WTC11 (cell line): ENCODE measurements around the gene SMAD3. TPM values are rescaled to one million over a fixed set of nuclear protein-coding genes. Genes with fewer than 3 reads are reported as not detected.

Experiments used
- ATAC-seq: fragments of 200-7000 bp; cut with Tn5 transposase; 2 replicates; pipeline ENCODE4 v1.10.0; 2021; ENCODE audit warnings: mild to moderate bottlenecking, moderate library complexity
- CTCF ChIA-PET: fragments of 300-600 bp; sonication (Branson Sonifier 250); formaldehyde crosslinking; loops from one replicate; lab custom pipeline; 2021; ENCODE audit warnings: antibody characterized with exemption; lab: Charles Lee
- POLR2A ChIA-PET: fragments of 350-600 bp; sonication (Branson Sonifier 250); formaldehyde crosslinking; loops from one replicate; lab custom pipeline; 2021; ENCODE audit warnings: antibody characterized with exemption; lab: Charles Lee
- DNase-seq: peaks from one replicate; pipeline ENCODE4 v3.0.0; 2021; ENCODE audit warnings: low spot score
- H3K27ac Mint-ChIP-seq: 2 replicates; pipeline ENCODE4 v1.8.0; 2021; ENCODE audit warnings: mixed read lengths
- H3K27me3 Mint-ChIP-seq: 2 replicates; pipeline ENCODE4 v1.8.0; 2021; ENCODE audit warnings: low read depth, mild to moderate bottlenecking, moderate library complexity, mixed read lengths
- H3K36me3 Mint-ChIP-seq: 2 replicates; pipeline ENCODE4 v1.8.0; 2021; ENCODE audit warnings: mixed read lengths
- H3K4me1 Mint-ChIP-seq: 2 replicates; pipeline ENCODE4 v1.8.0; 2022; ENCODE audit warnings: mixed read lengths
- H3K4me3 Mint-ChIP-seq: 2 replicates; pipeline ENCODE4 v1.8.0; 2021; ENCODE audit warnings: mild to moderate bottlenecking, moderate library complexity, mixed read lengths
- H3K9me3 Mint-ChIP-seq: 2 replicates; pipeline ENCODE4 v1.8.0; 2021; ENCODE audit warnings: mixed read lengths
- CREM ChIP-seq: sonication (generic); formaldehyde crosslinking; IDR thresholded peaks from 2 replicates; pipeline ENCODE4 v1.8.1; 2022; ENCODE audit warnings: mild to moderate bottlenecking, missing genetic modification reagents, moderate library complexity
- ESRRA ChIP-seq: sonication (generic); formaldehyde crosslinking; IDR thresholded peaks from 2 replicates; pipeline ENCODE4 v1.8.1; 2022; ENCODE audit warnings: mild to moderate bottlenecking, missing genetic modification reagents, borderline replicate concordance
- MXD4 ChIP-seq: fragments of 250-450 bp; sonication (Bioruptor Pico); IDR thresholded peaks from 2 replicates; pipeline ENCODE4 v1.8.0; 2021; ENCODE audit warnings: mild to moderate bottlenecking, moderate library complexity, borderline replicate concordance
- MYBL2 ChIP-seq: sonication (generic); formaldehyde crosslinking; IDR thresholded peaks from 2 replicates; pipeline ENCODE4 v1.8.1; 2023; ENCODE audit warnings: mild to moderate bottlenecking, moderate library complexity, missing genetic modification reagents
- NFATC4 ChIP-seq: fragments of 250-450 bp; sonication (Bioruptor Pico); IDR thresholded peaks from 2 replicates; pipeline ENCODE4 v1.9.0; 2021; ENCODE audit warnings: mild to moderate bottlenecking
- NFYB ChIP-seq: sonication (generic); formaldehyde crosslinking; conservative IDR thresholded peaks from 2 replicates; pipeline ENCODE4 v1.8.0; 2022; ENCODE audit warnings: low read depth, missing genetic modification reagents
- NR2C2 ChIP-seq: sonication (generic); formaldehyde crosslinking; IDR thresholded peaks from 2 replicates; pipeline ENCODE4 v1.8.0; 2022; ENCODE audit warnings: mild to moderate bottlenecking, missing genetic modification reagents
- RORB ChIP-seq: fragments of 250-450 bp; sonication (Bioruptor Pico); IDR thresholded peaks from 2 replicates; pipeline ENCODE4 v1.9.0; 2021; ENCODE audit warnings: mild to moderate bottlenecking
- SP1 ChIP-seq: sonication (generic); formaldehyde crosslinking; conservative IDR thresholded peaks from 2 replicates; pipeline ENCODE4 v1.8.1; 2022; ENCODE audit warnings: missing genetic modification reagents
- TP53 ChIP-seq: sonication (generic); formaldehyde crosslinking; IDR thresholded peaks from 2 replicates; pipeline ENCODE4 v1.8.1; 2023; ENCODE audit warnings: mild to moderate bottlenecking, missing genetic modification reagents
- ZNF263 ChIP-seq: sonication (generic); formaldehyde crosslinking; IDR thresholded peaks from 2 replicates; pipeline ENCODE4 v1.8.1; 2022; ENCODE audit warnings: low read depth, mild to moderate bottlenecking, moderate library complexity, missing genetic modification reagents
- ZNF317 ChIP-seq: sonication (generic); formaldehyde crosslinking; IDR thresholded peaks from 2 replicates; pipeline ENCODE4 v1.8.1; 2023; ENCODE audit warnings: low read depth, mild to moderate bottlenecking, moderate library complexity, missing genetic modification reagents, borderline replicate concordance
- ZNF671 ChIP-seq: fragments of 250-450 bp; sonication (Bioruptor Pico); IDR thresholded peaks from 2 replicates; pipeline ENCODE4 v1.8.0; 2021; ENCODE audit warnings: mild to moderate bottlenecking
- total RNA-seq: library from RNA; stranded (reverse); gene quantifications from 3 replicates; pipeline ENCODE4 v1.2.3, GENCODE V29; 2021
- TF ChIP-seq, protein P1 (sequence below): fragments of 200-600 bp; IDR thresholded peaks from 2 replicates; pipeline ENCODE4 v1.8.0; 2022; ENCODE audit warnings: antibody characterized with exemption
- TF ChIP-seq, protein P2 (sequence below): fragments of 250-450 bp; sonication (Bioruptor Pico); IDR thresholded peaks from 2 replicates; pipeline ENCODE4 v1.9.0; 2021; ENCODE audit warnings: mild to moderate bottlenecking, borderline replicate concordance
- TF ChIP-seq, protein P3 (sequence below): sonication (generic); formaldehyde crosslinking; IDR thresholded peaks from 2 replicates; pipeline ENCODE4 v1.8.1; 2023; ENCODE audit warnings: mild to moderate bottlenecking, missing genetic modification reagents, moderate library complexity
- TF ChIP-seq, protein P4 (sequence below): fragments of 250-450 bp; sonication (Bioruptor Pico); conservative IDR thresholded peaks from 2 replicates; pipeline ENCODE4 v1.9.0; 2021; ENCODE audit warnings: mild to moderate bottlenecking
- TF ChIP-seq, protein P5 (sequence below): sonication (generic); formaldehyde crosslinking; IDR thresholded peaks from 2 replicates; pipeline ENCODE4 v1.8.1; 2023; ENCODE audit warnings: mild to moderate bottlenecking, moderate library complexity, missing genetic modification reagents

Gene SMAD3
- total RNA-seq, 1 experiment from 2014 or later, result 34.6 TPM

DNA sequence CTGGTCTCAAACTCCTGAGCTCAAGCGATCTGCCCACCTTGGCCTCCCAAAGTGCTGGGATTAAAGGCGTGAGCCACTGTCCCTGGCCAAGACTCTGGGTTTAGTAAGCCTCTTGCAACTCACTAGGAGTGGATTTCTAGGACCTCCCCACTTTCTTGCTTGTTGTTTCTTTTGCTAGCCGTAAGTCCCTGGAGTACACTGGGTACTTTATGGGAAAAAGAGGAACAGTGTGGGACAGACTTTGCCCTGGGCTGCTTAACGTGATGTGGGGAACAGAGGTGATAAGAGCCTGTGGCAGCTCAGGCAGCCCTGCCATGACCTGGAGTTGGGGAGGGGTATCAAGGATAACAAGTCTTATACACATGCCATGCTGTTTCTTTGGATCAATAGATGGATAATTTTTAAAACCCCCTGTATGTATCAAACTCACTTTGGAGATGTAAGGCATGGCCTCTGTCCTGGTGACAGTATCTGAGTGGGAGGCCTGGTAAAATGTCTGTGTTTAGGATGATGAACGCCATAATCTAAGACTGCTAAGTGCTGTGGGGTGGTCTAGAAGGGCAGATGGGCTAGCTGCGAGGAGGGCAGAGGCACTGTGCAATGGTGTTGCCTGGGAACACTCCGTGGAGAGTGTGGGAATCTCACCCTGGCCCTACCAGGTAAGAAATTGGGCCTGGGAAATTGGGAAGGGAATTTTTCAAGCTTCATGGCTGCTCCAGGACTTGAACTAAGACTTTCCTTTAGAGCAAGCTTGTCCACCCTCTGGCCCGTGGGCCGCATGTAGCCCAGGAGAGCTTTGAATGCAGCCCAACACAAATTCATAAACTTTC, 54.8 kb downstream of the SMAD3 start:
- ChIA-PET CTCF (interaction anchor here (2.4 kb wide), 1 partner anchor 174 kb away, joined by 8 read pairs; no protein-coding TSS in a partner anchor), POLR2A (interaction anchor here (0.5 to 0.6 kb wide), 2 partner anchors 10 to 49 kb away, joined by 3 read pairs; no protein-coding TSS in a partner anchor)
- Mint-ChIP-seq H3K9me3 (no peaks in the 10 kb centered on the region), H3K27me3 (no peaks in the 10 kb centered on the region), H3K4me3 (no peak overlapping the region), H3K4me1 (peaks cover 36% of the 10 kb centered on the region), H3K36me3 (no peaks in the 10 kb centered on the region), H3K27ac (peak overlapping the region; percentile 64)
- DNase-seq (no peak), ATAC-seq (no peak)
- TF ChIP-seq CREM (CRISPR knock-in tag) (no peak), MYBL2 (CRISPR knock-in tag) (no peak), ZNF671 (CRISPR knock-in tag) (no peak), ZNF263 (CRISPR knock-in tag) (no peak), ESRRA (CRISPR knock-in tag) (no peak)
- TF ChIP-seq, protein P1, sequence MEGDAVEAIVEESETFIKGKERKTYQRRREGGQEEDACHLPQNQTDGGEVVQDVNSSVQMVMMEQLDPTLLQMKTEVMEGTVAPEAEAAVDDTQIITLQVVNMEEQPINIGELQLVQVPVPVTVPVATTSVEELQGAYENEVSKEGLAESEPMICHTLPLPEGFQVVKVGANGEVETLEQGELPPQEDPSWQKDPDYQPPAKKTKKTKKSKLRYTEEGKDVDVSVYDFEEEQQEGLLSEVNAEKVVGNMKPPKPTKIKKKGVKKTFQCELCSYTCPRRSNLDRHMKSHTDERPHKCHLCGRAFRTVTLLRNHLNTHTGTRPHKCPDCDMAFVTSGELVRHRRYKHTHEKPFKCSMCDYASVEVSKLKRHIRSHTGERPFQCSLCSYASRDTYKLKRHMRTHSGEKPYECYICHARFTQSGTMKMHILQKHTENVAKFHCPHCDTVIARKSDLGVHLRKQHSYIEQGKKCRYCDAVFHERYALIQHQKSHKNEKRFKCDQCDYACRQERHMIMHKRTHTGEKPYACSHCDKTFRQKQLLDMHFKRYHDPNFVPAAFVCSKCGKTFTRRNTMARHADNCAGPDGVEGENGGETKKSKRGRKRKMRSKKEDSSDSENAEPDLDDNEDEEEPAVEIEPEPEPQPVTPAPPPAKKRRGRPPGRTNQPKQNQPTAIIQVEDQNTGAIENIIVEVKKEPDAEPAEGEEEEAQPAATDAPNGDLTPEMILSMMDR, result no peak

DNA sequence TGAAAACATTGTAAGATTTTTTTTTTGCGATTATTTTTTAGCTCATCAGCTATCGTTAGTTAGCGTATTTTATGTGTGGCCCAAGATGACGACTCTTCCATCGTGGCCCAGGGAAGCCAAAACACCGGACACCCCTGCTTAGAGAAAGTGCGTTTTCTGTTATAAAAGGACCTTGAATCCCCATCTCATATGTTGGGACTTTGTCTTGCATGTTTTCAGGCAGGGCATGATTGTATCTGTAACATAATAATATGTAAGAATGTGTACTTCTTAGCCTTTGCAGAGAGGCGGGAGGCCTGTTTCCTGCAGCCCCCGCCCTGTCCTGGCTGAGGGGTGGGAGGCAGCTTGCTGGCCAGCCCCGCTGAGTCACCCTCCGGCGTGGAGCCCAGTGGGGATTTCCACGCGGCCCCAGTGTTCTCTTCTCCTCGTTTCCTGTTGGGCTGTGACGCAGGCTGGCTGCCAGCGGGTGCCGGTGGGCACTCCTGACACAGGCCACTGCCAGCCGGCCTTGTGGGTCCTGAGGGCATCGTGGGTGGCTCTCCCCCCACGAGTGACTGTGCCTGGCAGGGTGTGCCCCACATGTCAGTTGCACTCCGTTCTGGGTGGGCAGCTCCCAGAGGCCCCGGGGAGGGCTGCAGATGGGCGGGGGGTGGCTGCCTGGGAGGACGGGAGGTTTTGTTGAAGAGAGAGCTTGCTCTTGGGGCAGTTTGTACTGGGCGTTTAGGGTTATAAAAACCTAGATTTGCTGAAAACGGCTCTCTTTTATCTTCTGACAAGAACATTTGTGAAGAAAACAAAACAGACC, 55.6 kb downstream of the SMAD3 start:
- TF ChIP-seq, protein P2, sequence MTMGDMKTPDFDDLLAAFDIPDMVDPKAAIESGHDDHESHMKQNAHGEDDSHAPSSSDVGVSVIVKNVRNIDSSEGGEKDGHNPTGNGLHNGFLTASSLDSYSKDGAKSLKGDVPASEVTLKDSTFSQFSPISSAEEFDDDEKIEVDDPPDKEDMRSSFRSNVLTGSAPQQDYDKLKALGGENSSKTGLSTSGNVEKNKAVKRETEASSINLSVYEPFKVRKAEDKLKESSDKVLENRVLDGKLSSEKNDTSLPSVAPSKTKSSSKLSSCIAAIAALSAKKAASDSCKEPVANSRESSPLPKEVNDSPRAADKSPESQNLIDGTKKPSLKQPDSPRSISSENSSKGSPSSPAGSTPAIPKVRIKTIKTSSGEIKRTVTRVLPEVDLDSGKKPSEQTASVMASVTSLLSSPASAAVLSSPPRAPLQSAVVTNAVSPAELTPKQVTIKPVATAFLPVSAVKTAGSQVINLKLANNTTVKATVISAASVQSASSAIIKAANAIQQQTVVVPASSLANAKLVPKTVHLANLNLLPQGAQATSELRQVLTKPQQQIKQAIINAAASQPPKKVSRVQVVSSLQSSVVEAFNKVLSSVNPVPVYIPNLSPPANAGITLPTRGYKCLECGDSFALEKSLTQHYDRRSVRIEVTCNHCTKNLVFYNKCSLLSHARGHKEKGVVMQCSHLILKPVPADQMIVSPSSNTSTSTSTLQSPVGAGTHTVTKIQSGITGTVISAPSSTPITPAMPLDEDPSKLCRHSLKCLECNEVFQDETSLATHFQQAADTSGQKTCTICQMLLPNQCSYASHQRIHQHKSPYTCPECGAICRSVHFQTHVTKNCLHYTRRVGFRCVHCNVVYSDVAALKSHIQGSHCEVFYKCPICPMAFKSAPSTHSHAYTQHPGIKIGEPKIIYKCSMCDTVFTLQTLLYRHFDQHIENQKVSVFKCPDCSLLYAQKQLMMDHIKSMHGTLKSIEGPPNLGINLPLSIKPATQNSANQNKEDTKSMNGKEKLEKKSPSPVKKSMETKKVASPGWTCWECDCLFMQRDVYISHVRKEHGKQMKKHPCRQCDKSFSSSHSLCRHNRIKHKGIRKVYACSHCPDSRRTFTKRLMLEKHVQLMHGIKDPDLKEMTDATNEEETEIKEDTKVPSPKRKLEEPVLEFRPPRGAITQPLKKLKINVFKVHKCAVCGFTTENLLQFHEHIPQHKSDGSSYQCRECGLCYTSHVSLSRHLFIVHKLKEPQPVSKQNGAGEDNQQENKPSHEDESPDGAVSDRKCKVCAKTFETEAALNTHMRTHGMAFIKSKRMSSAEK (CRISPR knock-in tag), result no peak
- TF ChIP-seq SP1, result no peak
- TF ChIP-seq MXD4, result no peak
- TF ChIP-seq, protein P3, sequence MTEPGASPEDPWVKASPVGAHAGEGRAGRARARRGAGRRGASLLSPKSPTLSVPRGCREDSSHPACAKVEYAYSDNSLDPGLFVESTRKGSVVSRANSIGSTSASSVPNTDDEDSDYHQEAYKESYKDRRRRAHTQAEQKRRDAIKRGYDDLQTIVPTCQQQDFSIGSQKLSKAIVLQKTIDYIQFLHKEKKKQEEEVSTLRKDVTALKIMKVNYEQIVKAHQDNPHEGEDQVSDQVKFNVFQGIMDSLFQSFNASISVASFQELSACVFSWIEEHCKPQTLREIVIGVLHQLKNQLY (CRISPR knock-in tag), result no peak
- TF ChIP-seq NFYB (CRISPR knock-in tag), result no peak
- TF ChIP-seq ZNF317 (CRISPR knock-in tag), result no peak
- TF ChIP-seq RORB, result no peak
- TF ChIP-seq, protein P4, sequence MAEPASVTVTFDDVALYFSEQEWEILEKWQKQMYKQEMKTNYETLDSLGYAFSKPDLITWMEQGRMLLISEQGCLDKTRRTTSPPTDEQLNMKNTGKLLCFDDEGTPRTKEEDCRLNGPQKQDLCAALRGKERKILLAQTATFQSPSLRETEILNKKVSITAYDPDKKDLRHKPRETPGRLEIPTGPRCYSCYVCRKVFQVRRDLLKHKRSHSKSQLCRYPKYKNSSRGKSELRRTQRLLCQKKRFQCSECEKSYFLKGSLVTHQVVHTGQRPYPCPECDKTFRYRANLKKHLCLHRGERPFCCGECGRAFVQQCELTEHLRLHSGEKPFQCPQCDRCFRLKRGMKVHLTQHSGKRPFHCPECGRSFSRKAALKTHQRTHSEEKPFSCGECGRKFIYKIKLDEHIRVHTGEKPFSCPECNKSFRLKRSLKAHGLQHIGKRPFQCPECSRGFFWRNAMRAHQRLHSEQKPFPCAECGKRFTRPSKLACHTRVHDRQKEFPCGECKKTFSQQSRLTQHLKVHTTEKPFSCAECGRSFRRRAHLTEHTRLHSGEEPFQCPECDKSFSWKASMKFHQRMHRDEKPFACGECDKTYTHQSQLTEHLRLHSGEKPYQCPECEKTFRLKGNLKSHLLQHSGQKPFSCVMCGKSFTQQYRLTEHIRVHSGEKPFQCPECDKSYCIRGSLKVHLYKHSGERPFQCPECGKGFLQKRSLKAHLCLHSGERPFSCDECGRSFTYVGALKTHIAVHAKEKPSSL (CRISPR knock-in tag), result no peak
- TF ChIP-seq NFATC4 (CRISPR knock-in tag), result no peak
- TF ChIP-seq NR2C2 (CRISPR knock-in tag), result no peak
- TF ChIP-seq TP53, result no peak
- TF ChIP-seq, protein P5, sequence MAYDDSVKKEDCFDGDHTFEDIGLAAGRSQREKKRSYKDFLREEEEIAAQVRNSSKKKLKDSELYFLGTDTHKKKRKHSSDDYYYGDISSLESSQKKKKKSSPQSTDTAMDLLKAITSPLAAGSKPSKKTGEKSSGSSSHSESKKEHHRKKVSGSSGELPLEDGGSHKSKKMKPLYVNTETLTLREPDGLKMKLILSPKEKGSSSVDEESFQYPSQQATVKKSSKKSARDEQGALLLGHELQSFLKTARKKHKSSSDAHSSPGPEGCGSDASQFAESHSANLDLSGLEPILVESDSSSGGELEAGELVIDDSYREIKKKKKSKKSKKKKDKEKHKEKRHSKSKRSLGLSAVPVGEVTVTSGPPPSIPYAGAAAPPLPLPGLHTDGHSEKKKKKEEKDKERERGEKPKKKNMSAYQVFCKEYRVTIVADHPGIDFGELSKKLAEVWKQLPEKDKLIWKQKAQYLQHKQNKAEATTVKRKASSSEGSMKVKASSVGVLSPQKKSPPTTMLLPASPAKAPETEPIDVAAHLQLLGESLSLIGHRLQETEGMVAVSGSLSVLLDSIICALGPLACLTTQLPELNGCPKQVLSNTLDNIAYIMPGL (CRISPR knock-in tag), result no peak
- TF ChIP-seq, all 79 proteins: peak for 0
- Mint-ChIP-seq H3K9me3 (no peaks in the 10 kb centered on the region), H3K27ac (0 out of 2 replicates have a peak overlapping the region, but pooled peaks have one; percentile 64), H3K27me3 (no peaks in the 10 kb centered on the region), H3K4me1 (peaks cover 42% of the 10 kb centered on the region), H3K36me3 (no peaks in the 10 kb centered on the region), H3K4me3 (no peak overlapping the region)
- ATAC-seq, result peak; percentile 40; the same call in 1 of the 2 replicates
- ChIA-PET POLR2A (interaction anchor here (0.5 kb wide), 1 partner anchor 48 kb away, joined by 3 read pairs; no protein-coding TSS in a partner anchor), CTCF (interaction anchor here (2.4 kb wide), 1 partner anchor 175 kb away, joined by 8 read pairs; no protein-coding TSS in a partner anchor)
- DNase-seq, result peak; percentile 31
